Vagina (tissue), 2 donors: ENCODE measurements around the gene IGFBP2.

Source experiments
- CTCF ChIP-seq, 3 experiments: fragments of 450-650 bp in 2 of 3; fragments of 200-600 bp in 1 of 3; sonication (generic) in 1 of 3; IDR thresholded peaks; one replicate each; pipeline ENCODE4 v1.5.1; 2017 to 2019; ENCODE audit warnings: antibody characterized with exemption in 3 of 3, mild to moderate bottlenecking in 2 of 3, moderate library complexity in 2 of 3
- POLR2A ChIP-seq, 2 donors: fragments of 450-650 bp; IDR thresholded peaks; one replicate each; pipeline ENCODE4 v1.6.1; 2017; ENCODE audit warnings: antibody characterized with exemption in 2 of 2, mild to moderate bottlenecking in 2 of 2, moderate library complexity in 2 of 2
- POLR2AphosphoS5 ChIP-seq, 2 donors: sonication (generic); formaldehyde crosslinking; IDR thresholded peaks; one replicate each; pipeline ENCODE4 v1.9.0; 2017; ENCODE audit warnings: antibody characterized with exemption in 2 of 2, mild to moderate bottlenecking in 2 of 2, low read depth in 1 of 2; ENCODE audit not compliant: insufficient read depth in 1 of 2

- no peak for TF ChIP-seq POLR2A (IDR thresholded peaks at IDR 0.05)
- peak in 1 of 2 donors; percentile 32 for TF ChIP-seq POLR2AphosphoS5 (IDR thresholded peaks at IDR 0.05; ENCODE audit: insufficient read depth in 1 of 2, low read depth in 1 of 2)
- no peak for TF ChIP-seq CTCF (IDR thresholded peaks at IDR 0.05)
These were observed 11.8 kb downstream of the IGFBP2 start for GRCh38 chr2:216644842-216645635.
